NCI-H748 (cell line): ENCODE measurements around the gene ENO4.

Source experiments
- DNase-seq: peaks from one replicate; lab custom pipeline; 2025; ENCODE audit not compliant: unreplicated experiment; lab: John Stamatoyannopoulos, UW

ENO4 gene

GRCh38 chr10:116909307-116909706, 60.0 kb downstream of the ENO4 start:
- DNase-seq, result no peak

- peak; percentile 66 for DNase-seq
Observed at GRCh38 chr10:116910910-116911309, 61.6 kb downstream of the ENO4 start.

GRCh38 chr10:116912162-116912561, 62.9 kb downstream of the ENO4 start:
- no peak for DNase-seq

- no peak for DNase-seq
Observed at GRCh38 chr10:116913695-116914094, 64.4 kb downstream of the ENO4 start.

GRCh38 chr10:116915340-116915739, 66.0 kb downstream of the ENO4 start:
- no peak for DNase-seq

- DNase-seq, result no peak
Observed at GRCh38 chr10:116917481-116917880, 68.2 kb downstream of the ENO4 start.

GRCh38 chr10:116918583-116918982, 69.3 kb downstream of the ENO4 start:
- no peak for DNase-seq

GRCh38 chr10:116919164-116919563, 69.9 kb downstream of the ENO4 start:
- DNase-seq, result no peak

GRCh38 chr10:116919706-116920105, 70.4 kb downstream of the ENO4 start:
- DNase-seq, result no peak

GRCh38 chr10:116925056-116925455, 75.8 kb downstream of the ENO4 start:
- no peak for DNase-seq

- no peak for DNase-seq
Observed at GRCh38 chr10:116926426-116926825, 77.1 kb downstream of the ENO4 start.

GRCh38 chr10:116931806-116932205, 82.5 kb downstream of the ENO4 start:
- no peak for DNase-seq
